ENCODE results near the gene TTN. TPM values are rescaled to one million over a fixed set of nuclear protein-coding genes. Genes with fewer than 3 reads are reported as not detected.

TTN gene
- total RNA-seq, 6 experiments from 2014 or later = 0.42 to 9.5 (median 0.97) TPM

DNA sequence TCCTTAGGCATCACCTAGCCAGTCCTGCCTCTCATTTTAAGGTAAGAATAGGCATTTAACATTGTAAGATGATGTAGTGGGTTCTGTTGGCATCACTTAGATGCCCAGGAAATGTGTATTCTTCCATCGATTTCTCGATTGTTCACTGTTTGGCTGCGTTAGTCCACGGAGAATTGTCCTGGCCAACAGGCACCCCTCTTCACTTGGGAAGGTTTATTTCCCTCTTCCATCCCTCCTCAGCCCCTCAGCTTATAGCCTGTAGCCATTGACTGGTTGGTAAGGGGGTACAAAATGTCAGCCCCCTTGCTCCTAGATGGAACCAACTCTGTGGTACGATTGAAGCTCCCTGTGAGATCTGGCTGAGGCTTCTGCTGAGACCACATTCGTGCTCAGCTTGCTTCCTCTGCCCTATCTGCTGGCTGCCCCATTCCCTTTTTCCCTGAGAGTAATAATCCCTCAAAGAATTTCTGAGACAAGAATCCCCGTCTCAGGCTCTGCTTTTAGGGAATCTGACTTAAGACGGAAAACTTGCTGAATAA lies 283.6 kb downstream of the TTN start:
- ATAC-seq = peak; percentile 7 to 28 (median 18)
- H3K4me1 ChIP-seq = peaks cover 0 to 4% (median 0%) of the 10 kb centered on the region in 4 donors
- no peaks in the 10 kb centered on the region for H3K36me3 ChIP-seq
- H3K9me3 ChIP-seq = no peaks in the 10 kb centered on the region
- no peaks in the 10 kb centered on the region for H3K27me3 ChIP-seq
- 21% methylated on average over 8 of the region's 8 CpGs for WGBS (ENCODE audit: insufficient coverage, low coverage, low lambda C conversion rate, missing lambda C conversion rate)
- TF ChIP-seq CTCF (IDR thresholded peaks at IDR 0.05) (no peak), POLR2A (IDR thresholded peaks at IDR 0.05) (no peak)
- H3K27ac ChIP-seq = peak overlapping the region; percentile 19 to 62 (median 19)
- peak overlapping the region; percentile 47 to 67 (median 58) for H3K4me3 ChIP-seq
- intact Hi-C loops (cut with DNase I) = no loop called here
- no peak for DNase-seq

GRCh38 chr2:178522950-178523595 lies 284.1 kb downstream of the TTN start:
- Histone ChIP-seq H3K4me1 (peaks cover 0 to 4% (median 0%) of the 10 kb centered on the region in 4 donors), H3K36me3 (no peaks in the 10 kb centered on the region), H3K9me3 (no peaks in the 10 kb centered on the region), H3K27ac (peak overlapping the region; percentile 19 to 62 (median 19)), H3K4me3 (peak overlapping the region; percentile 47 to 67 (median 58)), H3K27me3 (no peaks in the 10 kb centered on the region)
- 22% methylated on average over 17 of the region's 25 CpGs for WGBS (ENCODE audit: insufficient coverage, low coverage, low lambda C conversion rate, missing lambda C conversion rate)
- ATAC-seq (peak; percentile 98 to 99 (median 98)), DNase-seq (peak; percentile 74 to 83 (median 82))
- intact Hi-C loops (cut with DNase I) = no loop called here
- TF ChIP-seq POLR2A (IDR thresholded peaks at IDR 0.05) (peak; percentile 18), CTCF (IDR thresholded peaks at IDR 0.05) (peak; percentile 53 to 66 (median 64))

DNA sequence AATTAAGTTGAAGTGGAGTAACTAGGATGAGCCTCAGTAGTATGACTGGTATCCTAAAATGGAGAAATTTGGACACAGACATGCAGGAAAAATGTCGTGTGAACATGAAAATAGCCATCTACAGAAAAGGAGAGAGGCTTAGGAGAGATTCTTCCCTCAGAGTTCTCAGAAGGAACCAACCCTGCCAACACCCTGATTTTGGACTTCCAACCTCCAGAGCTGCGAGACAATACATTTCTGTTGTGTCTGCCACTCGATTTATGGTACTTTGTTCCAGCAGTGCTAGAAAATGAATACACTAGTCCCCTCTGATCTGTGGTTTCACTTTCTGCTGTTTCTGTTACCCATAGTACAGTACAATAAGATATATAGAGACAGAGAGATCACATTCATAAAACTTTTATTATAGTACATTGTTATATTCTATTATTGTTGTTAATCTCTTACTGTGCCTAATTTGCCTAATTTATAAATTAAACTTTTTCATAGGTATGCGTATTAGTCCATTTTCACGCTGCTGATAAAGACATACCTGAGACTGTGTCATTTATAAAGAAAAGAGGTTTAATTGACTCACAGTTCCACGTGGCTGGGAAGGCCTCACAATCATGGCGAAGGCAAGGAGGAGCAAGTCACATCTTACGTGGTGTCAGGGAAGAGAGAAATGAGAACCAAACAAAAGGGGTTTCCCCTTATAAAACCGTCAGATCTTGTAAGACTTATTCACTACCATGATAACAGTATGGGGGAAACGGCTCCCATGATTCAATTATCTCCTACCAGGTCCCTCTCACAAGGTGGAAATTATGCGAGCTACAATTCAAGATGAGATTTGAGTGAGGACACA lies 285.7 kb downstream of the TTN start:
- ATAC-seq = no peak
- 88% methylated on average over 10 of the region's 11 CpGs for WGBS (ENCODE audit: insufficient coverage, low coverage, low lambda C conversion rate, missing lambda C conversion rate)

DNA sequence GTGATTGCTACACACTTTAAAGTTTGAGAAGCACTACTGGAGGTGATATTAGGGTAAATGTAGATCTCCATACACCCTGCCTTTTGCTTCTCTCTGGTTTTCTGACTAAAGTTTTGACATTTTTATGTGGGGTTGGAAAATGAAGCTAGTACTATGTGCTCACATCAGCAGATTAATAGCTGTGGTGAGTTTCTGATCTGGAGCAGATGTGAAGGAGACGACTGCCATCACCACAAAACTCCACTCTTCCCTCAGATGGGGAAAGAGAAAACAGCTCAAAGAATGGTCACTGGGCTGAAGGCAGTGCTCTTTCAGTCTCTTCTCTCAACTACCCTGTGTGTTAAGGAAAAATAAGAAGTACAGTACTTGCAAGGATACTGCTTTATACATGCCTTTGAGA lies 289.7 kb downstream of the TTN start:
- no peak for DNase-seq
- no peak for ATAC-seq
- no peak overlapping the region for H3K27ac ChIP-seq
- TF ChIP-seq CTCF (IDR thresholded peaks at IDR 0.05) (no peak), POLR2A (IDR thresholded peaks at IDR 0.05) (no peak)
- H3K4me3 ChIP-seq = no peak overlapping the region
- peaks cover 0 to 2% (median 0%) of the 10 kb centered on the region in 4 donors for H3K36me3 ChIP-seq
- 91% methylated on average over 1 of the region's 1 CpG for WGBS (ENCODE audit: insufficient coverage, low coverage, low lambda C conversion rate, missing lambda C conversion rate)
- no peaks in the 10 kb centered on the region for H3K4me1 ChIP-seq
- intact Hi-C loops (cut with DNase I) = no loop called here
- no peaks in the 10 kb centered on the region for H3K9me3 ChIP-seq
- H3K27me3 ChIP-seq = no peaks in the 10 kb centered on the region

More for the DNA sequence above, 285.7 kb downstream of the TTN start:
- Histone ChIP-seq H3K4me1 (peaks cover 0 to 4% (median 0%) of the 10 kb centered on the region in 4 donors), H3K9me3 (no peaks in the 10 kb centered on the region), H3K36me3 (no peaks in the 10 kb centered on the region), H3K27ac (no peak overlapping the region), H3K4me3 (no peak overlapping the region), H3K27me3 (no peaks in the 10 kb centered on the region)
- TF ChIP-seq CTCF (IDR thresholded peaks at IDR 0.05) (no peak), POLR2A (IDR thresholded peaks at IDR 0.05) (no peak)
- intact Hi-C loops (cut with DNase I) = no loop called here
- no peak for DNase-seq
